Sigmoid colon (tissue), 7 donors: ENCODE measurements around the gene GHRHR. TPM values are rescaled to one million over a fixed set of nuclear protein-coding genes. Genes with fewer than 3 reads are reported as not detected.

Source experiments
- DNase-seq: peaks from one replicate; pipeline ENCODE4 v3.0.0-alpha.2; 2019
- H3K27ac ChIP-seq, 4 donors: fragments of 200-600 bp; sonication (generic); one replicate each; pipeline ENCODE4 v1.5.1; 2016 to 2019; ENCODE audit warnings: mild to moderate bottlenecking in 1 of 4
- H3K27me3 ChIP-seq, 3 donors: fragments of 200-600 bp; sonication (generic); one replicate each; pipeline ENCODE4 v1.5.1; 2019; ENCODE audit warnings: mild to moderate bottlenecking in 1 of 3
- H3K36me3 ChIP-seq, 4 donors: fragments of 200-600 bp; sonication (generic); one replicate each; pipeline ENCODE4 v1.5.1; 2016 to 2019
- H3K4me1 ChIP-seq, 4 donors: fragments of 200-600 bp; sonication (generic); one replicate each; pipeline ENCODE4 v1.5.1; 2017 to 2019
- H3K4me3 ChIP-seq, 4 donors: fragments of 200-600 bp; sonication (generic); one replicate each; pipeline ENCODE4 v1.5.1; 2017 to 2019; ENCODE audit warnings: mild to moderate bottlenecking in 2 of 4, moderate library complexity in 1 of 4
- H3K9me3 ChIP-seq, 4 donors: fragments of 200-600 bp in 3 of 4; sonication (generic) in 3 of 4; one replicate each; pipeline versions ENCODE4 v1.5.1 to v1.6.1; 2013 to 2019
- EP300 ChIP-seq, 4 donors: sonication (generic); formaldehyde crosslinking; IDR thresholded peaks; one replicate each; pipeline ENCODE4 v1.6.1; 2017; ENCODE audit warnings: antibody characterized with exemption in 4 of 4
- POLR2A ChIP-seq, 2 donors: fragments of 450-650 bp; IDR thresholded peaks; one replicate each; pipeline ENCODE4 v1.6.1; 2016; ENCODE audit warnings: antibody characterized with exemption in 2 of 2, mild to moderate bottlenecking in 2 of 2, moderate library complexity in 2 of 2
- POLR2AphosphoS5 ChIP-seq, 4 donors: sonication (generic); formaldehyde crosslinking; IDR thresholded peaks; one replicate each; pipeline ENCODE4 v1.6.1; 2017; ENCODE audit warnings: antibody characterized with exemption in 4 of 4
- WGBS, 2 donors: extraction: QIAGEN DNeasy Blood & Tissue Kit; methylation state at CpG; one replicate each; pipeline ENCODE4 v1.1.7; 2013; 5-methylcytosine and 5-hydroxymethylcytosine counted together
- intact Hi-C: fragments of 100-400 bp; cut with DNase I; formaldehyde crosslinking; loops from one replicate; pipeline ENCODE4 v1.15.1; 2023
- polyA plus RNA-seq, 3 donors: library from polyadenylated mRNA; stranded (reverse); fragments of 200-250 nt; gene quantifications; one replicate each; pipeline ENCODE4 v1.2.3, GENCODE V29; 2013
- total RNA-seq, 4 donors: library from RNA; depleted of rRNA; stranded (reverse); fragments of >200 nt; gene quantifications; one replicate each; pipeline ENCODE4 v1.1.0, GENCODE V29; 2016
- TF ChIP-seq, protein P1 (sequence below), 4 experiments: fragments of 450-650 bp in 3 of 4; fragments of 200-600 bp in 1 of 4; IDR thresholded peaks; one replicate each; pipeline ENCODE4 v1.5.1; 2016 to 2019; ENCODE audit warnings: antibody characterized with exemption in 4 of 4, mild to moderate bottlenecking in 3 of 4, moderate library complexity in 2 of 4
- donor health status: healthy with polysubstance abuse.
- donor health status: Bipolar disorder and iron deficiency.
- donor health status: healthy.

Gene GHRHR
- total and polyA plus RNA-seq, 7 donors = not detected

DNA sequence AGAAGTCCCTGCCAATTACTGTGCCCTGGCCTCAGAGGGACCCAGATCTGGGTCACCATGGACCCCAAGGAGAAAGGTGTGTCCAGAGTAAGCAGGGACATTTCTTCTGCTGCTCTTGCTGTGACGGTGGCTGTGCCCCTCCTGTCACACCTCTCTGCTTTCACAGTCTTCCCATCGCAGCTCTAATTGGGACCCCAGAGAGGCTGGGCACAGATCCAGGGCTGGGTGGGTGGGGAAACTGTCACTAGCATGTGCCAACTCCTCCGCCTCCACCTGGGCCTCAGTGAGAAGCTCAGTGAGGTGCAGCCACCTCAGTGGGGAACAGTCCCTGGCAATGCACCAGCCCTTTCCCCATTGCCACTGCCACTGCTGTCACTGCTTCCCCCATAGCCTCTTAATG lies 51.1 kb downstream of the GHRHR start:
- intact Hi-C loops = no loop called here
- Histone ChIP-seq H3K4me1 (no peaks in the 10 kb centered on the region), H3K36me3 (no peaks in the 10 kb centered on the region), H3K27me3 (no peaks in the 10 kb centered on the region), H3K27ac (no peak overlapping the region), H3K4me3 (no peak overlapping the region), H3K9me3 (peaks cover 0 to 3% (median 0%) of the 10 kb centered on the region in 4 donors)
- TF ChIP-seq POLR2AphosphoS5 (IDR thresholded peaks at IDR 0.05) (no peak), POLR2A (IDR thresholded peaks at IDR 0.05) (no peak), EP300 (IDR thresholded peaks at IDR 0.05) (no peak)
- TF ChIP-seq, protein P1, sequence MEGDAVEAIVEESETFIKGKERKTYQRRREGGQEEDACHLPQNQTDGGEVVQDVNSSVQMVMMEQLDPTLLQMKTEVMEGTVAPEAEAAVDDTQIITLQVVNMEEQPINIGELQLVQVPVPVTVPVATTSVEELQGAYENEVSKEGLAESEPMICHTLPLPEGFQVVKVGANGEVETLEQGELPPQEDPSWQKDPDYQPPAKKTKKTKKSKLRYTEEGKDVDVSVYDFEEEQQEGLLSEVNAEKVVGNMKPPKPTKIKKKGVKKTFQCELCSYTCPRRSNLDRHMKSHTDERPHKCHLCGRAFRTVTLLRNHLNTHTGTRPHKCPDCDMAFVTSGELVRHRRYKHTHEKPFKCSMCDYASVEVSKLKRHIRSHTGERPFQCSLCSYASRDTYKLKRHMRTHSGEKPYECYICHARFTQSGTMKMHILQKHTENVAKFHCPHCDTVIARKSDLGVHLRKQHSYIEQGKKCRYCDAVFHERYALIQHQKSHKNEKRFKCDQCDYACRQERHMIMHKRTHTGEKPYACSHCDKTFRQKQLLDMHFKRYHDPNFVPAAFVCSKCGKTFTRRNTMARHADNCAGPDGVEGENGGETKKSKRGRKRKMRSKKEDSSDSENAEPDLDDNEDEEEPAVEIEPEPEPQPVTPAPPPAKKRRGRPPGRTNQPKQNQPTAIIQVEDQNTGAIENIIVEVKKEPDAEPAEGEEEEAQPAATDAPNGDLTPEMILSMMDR (IDR thresholded peaks at IDR 0.05) = no peak
- WGBS, 2 donors = 63 to 81% methylated on average over 3 of the region's 3 CpGs
- no peak for DNase-seq

DNA sequence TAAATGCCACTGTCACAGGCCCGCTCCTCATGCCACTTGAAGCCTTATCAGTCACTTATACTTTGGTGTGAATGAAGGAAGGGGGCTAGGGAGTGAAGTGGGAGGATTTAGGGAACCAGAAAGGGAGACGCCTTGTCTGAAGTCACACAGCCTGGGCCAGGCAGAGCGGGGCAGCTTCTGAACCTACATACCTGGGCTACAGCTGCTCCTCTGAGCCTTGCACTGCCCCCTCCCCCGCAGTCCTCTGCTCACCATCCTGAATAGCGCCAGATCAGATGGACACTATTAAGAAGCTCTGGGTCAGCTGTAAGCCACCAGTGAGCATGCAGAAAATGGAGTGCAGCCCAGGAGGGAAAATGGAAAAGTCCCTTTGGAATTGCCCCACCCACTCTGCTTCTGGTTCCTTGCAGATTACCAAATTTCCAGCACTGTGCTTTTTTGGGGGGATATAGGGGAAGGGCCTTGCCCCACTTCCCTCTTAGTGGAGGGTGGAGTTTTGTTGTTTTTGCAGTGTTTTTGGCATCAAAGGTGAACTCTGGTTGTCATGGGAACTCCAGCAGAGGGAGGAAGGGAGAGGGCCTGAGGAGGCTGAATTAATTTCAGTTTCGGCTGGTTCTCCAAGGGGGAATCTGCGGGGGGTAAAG lies 53.4 kb downstream of the GHRHR start:
- TF ChIP-seq, protein P1 (IDR thresholded peaks at IDR 0.05) = no peak
- TF ChIP-seq EP300 (IDR thresholded peaks at IDR 0.05) = no peak
- no peak for TF ChIP-seq POLR2A (IDR thresholded peaks at IDR 0.05)
- no peak for TF ChIP-seq POLR2AphosphoS5 (IDR thresholded peaks at IDR 0.05)
- Histone ChIP-seq H3K4me3 (no peak overlapping the region), H3K27me3 (no peaks in the 10 kb centered on the region), H3K4me1 (no peaks in the 10 kb centered on the region), H3K27ac (no peak overlapping the region), H3K36me3 (no peaks in the 10 kb centered on the region), H3K9me3 (no peaks in the 10 kb centered on the region)
- intact Hi-C loops = no loop called here
- no peak for DNase-seq
- WGBS, 2 donors = 81 to 84% methylated on average over 7 of the region's 7 CpGs

DNA sequence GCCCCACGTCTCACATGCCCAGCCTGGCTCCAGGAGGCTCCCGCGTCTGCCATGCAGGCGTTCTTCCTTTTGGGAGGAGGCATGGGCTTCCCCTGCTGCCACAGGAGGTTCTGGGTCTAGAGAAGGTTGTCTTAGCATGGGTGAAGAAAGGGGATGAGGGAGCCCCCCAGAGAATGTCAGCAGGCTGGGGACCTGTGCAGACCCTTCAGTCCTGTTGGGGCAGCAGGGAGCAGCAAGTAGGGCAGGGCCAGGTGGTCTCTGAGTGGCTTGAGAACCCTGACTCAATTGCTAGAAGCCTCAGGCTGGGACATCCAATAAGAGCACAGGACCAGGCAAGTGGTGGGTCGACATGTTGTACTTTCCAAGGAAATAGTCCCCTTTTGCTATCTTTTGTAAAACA lies 54.0 kb downstream of the GHRHR start:
- H3K27ac ChIP-seq = no peak overlapping the region
- no peaks in the 10 kb centered on the region for H3K27me3 ChIP-seq
- no peak for DNase-seq
- H3K4me1 ChIP-seq = no peaks in the 10 kb centered on the region
- TF ChIP-seq EP300 (IDR thresholded peaks at IDR 0.05) (no peak), POLR2A (IDR thresholded peaks at IDR 0.05) (no peak), POLR2AphosphoS5 (IDR thresholded peaks at IDR 0.05) (no peak)
- TF ChIP-seq, protein P1 (IDR thresholded peaks at IDR 0.05) = no peak
- H3K36me3 ChIP-seq = no peaks in the 10 kb centered on the region
- WGBS, 2 donors = 87 to 90% methylated on average over 5 of the region's 5 CpGs
- H3K4me3 ChIP-seq = no peak overlapping the region
- no peaks in the 10 kb centered on the region for H3K9me3 ChIP-seq
- intact Hi-C loops = no loop called here

DNA sequence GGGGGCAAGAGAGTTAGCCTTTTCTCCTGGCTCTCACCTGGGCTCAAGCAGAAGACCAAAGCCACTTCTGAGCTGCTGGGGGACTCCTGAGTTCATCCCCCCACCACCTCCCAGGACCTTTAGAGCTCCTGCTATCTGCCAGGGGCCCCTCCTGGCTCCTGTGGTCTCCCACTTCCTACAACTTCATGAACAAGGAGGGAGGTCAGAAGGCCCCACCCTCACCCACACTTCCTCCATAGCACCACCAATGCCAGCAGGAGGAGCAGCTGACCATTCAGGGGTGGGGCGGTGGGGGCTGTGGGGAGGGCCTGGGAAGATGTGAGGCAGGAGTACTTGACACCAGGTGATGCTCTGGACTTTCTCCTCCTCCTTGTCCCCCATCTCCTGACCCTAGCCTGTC lies 55.8 kb downstream of the GHRHR start:
- no peak for DNase-seq
- Histone ChIP-seq H3K9me3 (no peaks in the 10 kb centered on the region), H3K27me3 (no peaks in the 10 kb centered on the region), H3K4me3 (no peak overlapping the region), H3K36me3 (no peaks in the 10 kb centered on the region), H3K27ac (no peak overlapping the region), H3K4me1 (no peaks in the 10 kb centered on the region)
- TF ChIP-seq POLR2AphosphoS5 (IDR thresholded peaks at IDR 0.05) (no peak), EP300 (IDR thresholded peaks at IDR 0.05) (no peak), POLR2A (IDR thresholded peaks at IDR 0.05) (no peak)
- TF ChIP-seq, protein P1 (IDR thresholded peaks at IDR 0.05) = no peak
- intact Hi-C loops = no loop called here
- WGBS, 2 donors = 71 to 86% methylated on average over 1 of the region's 1 CpG

DNA sequence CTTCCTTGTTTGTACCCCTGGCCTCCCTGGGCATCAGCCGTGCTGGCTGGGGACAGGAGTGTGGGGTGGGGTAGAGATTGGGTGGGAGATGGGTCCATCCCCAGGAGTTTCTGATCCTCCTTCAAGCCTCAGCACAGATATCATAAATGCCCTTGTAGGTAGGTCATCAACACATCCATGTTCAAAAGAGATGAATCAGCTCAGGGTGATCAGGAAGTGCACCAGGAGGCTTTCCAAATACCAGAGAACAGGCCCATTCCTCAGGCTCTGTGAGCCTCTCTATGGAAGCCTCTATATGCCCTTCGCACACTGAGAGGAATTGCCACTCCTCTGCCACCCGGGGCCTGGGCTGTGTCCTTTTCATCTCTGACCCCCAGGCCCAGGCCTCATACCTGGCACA lies 56.4 kb downstream of the GHRHR start:
- Histone ChIP-seq H3K4me3 (no peak overlapping the region), H3K27ac (no peak overlapping the region), H3K9me3 (no peaks in the 10 kb centered on the region), H3K36me3 (no peaks in the 10 kb centered on the region), H3K4me1 (no peaks in the 10 kb centered on the region), H3K27me3 (no peaks in the 10 kb centered on the region)
- intact Hi-C loops = no loop called here
- WGBS, 2 donors = 84 to 92% methylated on average over 3 of the region's 3 CpGs
- TF ChIP-seq POLR2A (IDR thresholded peaks at IDR 0.05) (no peak), POLR2AphosphoS5 (IDR thresholded peaks at IDR 0.05) (no peak), EP300 (IDR thresholded peaks at IDR 0.05) (no peak)
- TF ChIP-seq, protein P1 (IDR thresholded peaks at IDR 0.05) = no peak
- no peak for DNase-seq
